Calu3 (cell line): ENCODE measurements around the gene CNPY1. TPM values are rescaled to one million over a fixed set of nuclear protein-coding genes. Genes with fewer than 3 reads are reported as not detected.

Experiments
- BruUV-seq: library from RNA; stranded (reverse); fragments of 400-500 nt; replicated peaks from 2 replicates; lab custom pipeline; 2021; lab: Mats Ljungman, UMichigan
- CTCF ChIA-PET: fragments of 300-600 bp; sonication (Branson Sonifier 250); formaldehyde crosslinking; loops from one replicate; lab custom pipeline; 2022; ENCODE audit warnings: antibody characterized with exemption; lab: Charles Lee
- DNase-seq: peaks from one replicate; pipeline ENCODE4 v3.0.0; 2022
- H3K27ac Mint-ChIP-seq: one replicate; pipeline ENCODE4 v1.8.0; 2022; ENCODE audit warnings: mixed read lengths; ENCODE audit not compliant: unreplicated experiment
- H3K27me3 Mint-ChIP-seq: one replicate; pipeline ENCODE4 v1.8.0; 2022; ENCODE audit warnings: mixed read lengths; ENCODE audit not compliant: unreplicated experiment
- H3K36me3 Mint-ChIP-seq: one replicate; pipeline ENCODE4 v1.8.0; 2022; ENCODE audit warnings: mild to moderate bottlenecking, moderate library complexity, mixed read lengths; ENCODE audit not compliant: insufficient read depth, unreplicated experiment
- H3K4me1 Mint-ChIP-seq: one replicate; pipeline ENCODE4 v1.8.0; 2022; ENCODE audit warnings: mild to moderate bottlenecking, low read depth, mixed read lengths; ENCODE audit not compliant: unreplicated experiment
- H3K4me3 Mint-ChIP-seq: one replicate; pipeline ENCODE4 v1.8.0; 2022; ENCODE audit warnings: mild to moderate bottlenecking, low read depth, moderate library complexity, mixed read lengths; ENCODE audit not compliant: unreplicated experiment
- H3K9me3 Mint-ChIP-seq: one replicate; pipeline ENCODE4 v1.8.0; 2022; ENCODE audit warnings: low read depth, mixed read lengths; ENCODE audit not compliant: unreplicated experiment
- intact Hi-C: fragments of 100-400 bp; cut with micrococcal nuclease; formaldehyde crosslinking; loops from one replicate; pipeline ENCODE4 v1.10.0; 2022; ENCODE audit not compliant: unreplicated experiment
- total RNA-seq: library from RNA; stranded (reverse); gene quantifications from 2 replicates; pipeline ENCODE4 v1.2.3, GENCODE V29; 2022
- TF ChIP-seq, protein P1 (sequence below): fragments of 200-600 bp; IDR thresholded peaks from one replicate; pipeline ENCODE4 v1.8.0; 2022; ENCODE audit warnings: antibody characterized with exemption; ENCODE audit not compliant: unreplicated experiment

Gene CNPY1
- total RNA-seq, 1 experiment from 2014 or later: not detected

DNA sequence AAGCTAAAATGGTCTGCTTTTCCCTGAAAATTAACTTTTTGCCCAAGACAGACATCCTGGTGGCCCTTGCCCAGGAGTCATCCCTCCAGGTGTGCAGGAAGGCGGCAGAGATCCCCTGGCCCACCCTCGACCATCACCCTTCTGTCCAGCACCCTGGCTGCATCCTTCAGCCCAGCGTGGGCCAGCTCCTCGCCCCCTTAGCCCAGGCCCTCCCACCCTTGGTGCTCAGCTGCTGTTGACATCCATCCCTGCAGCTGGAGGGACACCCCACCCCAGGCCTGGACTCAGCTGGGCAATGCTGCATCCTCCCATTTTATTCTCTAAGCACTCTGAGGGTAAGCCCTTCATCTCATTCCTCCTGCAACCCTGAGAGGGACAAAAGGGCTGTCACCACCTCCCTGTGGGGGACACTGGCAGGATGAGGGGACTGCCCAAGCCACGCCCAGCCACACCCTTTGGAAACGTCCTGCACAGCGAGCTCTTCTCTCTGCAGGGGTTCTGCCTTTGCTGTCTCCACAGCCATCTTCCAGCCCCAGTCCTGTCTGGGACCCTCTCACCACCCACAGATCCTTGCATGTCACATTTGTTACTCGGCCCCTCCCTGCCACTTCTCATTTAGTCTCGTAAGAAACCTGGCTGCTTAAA, 57.8 kb downstream of the CNPY1 start:
- H3K4me1 Mint-ChIP-seq: no peaks in the 10 kb centered on the region
- no peak overlapping the region for H3K27ac Mint-ChIP-seq
- H3K4me3 Mint-ChIP-seq: no peak overlapping the region
- no peaks in the 10 kb centered on the region for H3K36me3 Mint-ChIP-seq
- CTCF ChIA-PET: interaction anchor here (0.6 kb wide), 1 partner anchor 38 kb away, joined by 8 read pairs; no protein-coding TSS in a partner anchor
- intact Hi-C loops: no loop called here
- H3K9me3 Mint-ChIP-seq: no peaks in the 10 kb centered on the region
- no peak for DNase-seq
- TF ChIP-seq, protein P1, sequence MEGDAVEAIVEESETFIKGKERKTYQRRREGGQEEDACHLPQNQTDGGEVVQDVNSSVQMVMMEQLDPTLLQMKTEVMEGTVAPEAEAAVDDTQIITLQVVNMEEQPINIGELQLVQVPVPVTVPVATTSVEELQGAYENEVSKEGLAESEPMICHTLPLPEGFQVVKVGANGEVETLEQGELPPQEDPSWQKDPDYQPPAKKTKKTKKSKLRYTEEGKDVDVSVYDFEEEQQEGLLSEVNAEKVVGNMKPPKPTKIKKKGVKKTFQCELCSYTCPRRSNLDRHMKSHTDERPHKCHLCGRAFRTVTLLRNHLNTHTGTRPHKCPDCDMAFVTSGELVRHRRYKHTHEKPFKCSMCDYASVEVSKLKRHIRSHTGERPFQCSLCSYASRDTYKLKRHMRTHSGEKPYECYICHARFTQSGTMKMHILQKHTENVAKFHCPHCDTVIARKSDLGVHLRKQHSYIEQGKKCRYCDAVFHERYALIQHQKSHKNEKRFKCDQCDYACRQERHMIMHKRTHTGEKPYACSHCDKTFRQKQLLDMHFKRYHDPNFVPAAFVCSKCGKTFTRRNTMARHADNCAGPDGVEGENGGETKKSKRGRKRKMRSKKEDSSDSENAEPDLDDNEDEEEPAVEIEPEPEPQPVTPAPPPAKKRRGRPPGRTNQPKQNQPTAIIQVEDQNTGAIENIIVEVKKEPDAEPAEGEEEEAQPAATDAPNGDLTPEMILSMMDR: no peak
- no TSS peak for BruUV-seq
- H3K27me3 Mint-ChIP-seq: peaks cover 100% of the 10 kb centered on the region

GRCh38 chr7:155487509-155488482, 58.6 kb downstream of the CNPY1 start:
- DNase-seq: no peak
- CTCF ChIA-PET: no interaction called here
- no TSS peak for BruUV-seq
- Mint-ChIP-seq H3K9me3 (no peaks in the 10 kb centered on the region), H3K27ac (no peak overlapping the region), H3K4me1 (no peaks in the 10 kb centered on the region), H3K4me3 (no peak overlapping the region), H3K36me3 (no peaks in the 10 kb centered on the region), H3K27me3 (peaks cover 100% of the 10 kb centered on the region)
- TF ChIP-seq, protein P1: no peak
- intact Hi-C loops: no loop called here

DNA sequence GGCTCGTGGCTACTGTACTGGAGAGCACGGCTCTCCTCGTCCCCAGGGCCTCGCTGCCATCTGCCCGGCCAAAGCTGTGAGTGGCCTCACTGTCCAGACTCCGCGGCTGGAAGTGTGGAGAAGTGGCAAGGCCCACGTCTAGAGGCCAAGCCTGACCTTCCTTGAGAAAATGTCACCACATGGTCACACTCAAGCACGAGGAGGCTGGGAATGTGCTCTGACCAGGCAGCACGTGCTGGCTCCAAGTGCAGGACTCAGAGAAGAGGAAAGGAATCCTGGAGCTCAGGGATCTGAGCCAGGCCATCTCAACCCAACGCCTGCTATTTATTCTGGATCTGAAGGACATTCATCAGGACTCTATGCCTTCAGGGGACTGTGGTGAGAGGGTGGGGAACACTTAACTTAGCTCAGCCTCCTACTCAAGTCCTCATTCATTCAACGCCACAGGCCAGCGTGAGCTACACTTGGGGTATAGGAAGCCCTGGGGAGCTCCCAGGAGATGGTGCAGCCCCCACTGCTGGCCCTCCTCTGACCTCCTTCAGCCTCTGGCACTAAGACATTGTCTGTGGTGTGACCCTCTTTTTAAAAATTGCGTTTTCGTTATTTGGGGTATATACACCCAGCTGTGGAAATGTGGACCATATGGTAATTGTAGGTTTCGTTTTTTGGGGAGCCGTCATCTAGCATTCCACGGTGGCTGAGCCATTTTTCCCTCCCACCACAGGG, 59.4 kb downstream of the CNPY1 start:
- no peak for DNase-seq
- H3K4me3 Mint-ChIP-seq: no peak overlapping the region
- H3K27ac Mint-ChIP-seq: no peak overlapping the region
- no peaks in the 10 kb centered on the region for H3K4me1 Mint-ChIP-seq
- H3K9me3 Mint-ChIP-seq: no peaks in the 10 kb centered on the region
- intact Hi-C loops: no loop called here
- CTCF ChIA-PET: no interaction called here
- TF ChIP-seq, protein P1: no peak
- H3K27me3 Mint-ChIP-seq: peaks cover 100% of the 10 kb centered on the region
- no peaks in the 10 kb centered on the region for H3K36me3 Mint-ChIP-seq
- no TSS peak for BruUV-seq
